GM18867 (cell line): Measurements from ENCODE around the gene BPIFB6.

Experiments used
- ATAC-seq: cut with Tn5 transposase; IDR thresholded peaks from one replicate; pipeline ENCODE4 v1.9.1; 2021; ENCODE audit warnings: mild to moderate bottlenecking, moderate library complexity; ENCODE audit not compliant: unreplicated experiment

BPIFB6 gene

DNA sequence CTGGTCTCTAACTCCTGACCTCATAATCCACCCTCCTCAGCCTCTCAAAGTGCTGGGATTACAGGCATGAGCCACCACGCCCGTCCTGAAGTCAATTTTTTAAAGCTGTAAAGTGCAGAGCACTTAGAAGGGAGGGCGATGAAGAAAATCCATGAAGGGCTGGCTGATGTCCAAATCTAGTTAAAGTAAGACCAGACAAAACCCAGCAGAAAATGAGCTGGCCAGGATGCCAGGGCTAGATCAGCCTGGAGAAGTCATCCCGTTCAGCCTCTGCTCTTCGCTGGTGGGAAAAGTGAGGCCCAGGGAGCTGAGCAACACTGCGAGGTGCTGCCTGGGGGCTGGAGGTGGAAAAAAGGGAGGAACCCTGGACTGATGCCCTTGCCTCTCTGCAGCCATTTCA, 51.1 kb downstream of the BPIFB6 start:
- no peak for ATAC-seq

GRCh38 chr20:33083544-33084340, 52.3 kb downstream of the BPIFB6 start:
- no peak for ATAC-seq

DNA sequence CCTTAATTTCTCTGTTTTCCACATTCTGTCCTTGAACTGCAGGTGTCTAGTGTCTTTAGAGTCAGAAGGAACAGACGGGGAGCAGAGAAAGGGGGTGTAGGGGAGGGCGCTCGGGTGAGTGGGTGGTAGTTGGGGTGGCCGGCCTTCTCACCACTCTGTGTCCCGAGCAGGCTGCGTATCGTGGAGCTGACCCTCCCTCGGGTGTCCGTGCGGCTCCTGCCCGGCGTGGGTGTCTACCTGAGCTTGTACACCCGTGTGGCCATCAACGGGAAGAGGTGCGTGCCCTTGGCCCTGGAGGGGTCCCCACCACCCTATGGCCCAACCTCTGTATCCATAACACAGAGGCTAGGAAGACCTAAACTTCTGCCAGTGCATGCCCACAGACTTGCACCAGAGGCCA, 53.3 kb downstream of the BPIFB6 start:
- ATAC-seq: no peak

DNA sequence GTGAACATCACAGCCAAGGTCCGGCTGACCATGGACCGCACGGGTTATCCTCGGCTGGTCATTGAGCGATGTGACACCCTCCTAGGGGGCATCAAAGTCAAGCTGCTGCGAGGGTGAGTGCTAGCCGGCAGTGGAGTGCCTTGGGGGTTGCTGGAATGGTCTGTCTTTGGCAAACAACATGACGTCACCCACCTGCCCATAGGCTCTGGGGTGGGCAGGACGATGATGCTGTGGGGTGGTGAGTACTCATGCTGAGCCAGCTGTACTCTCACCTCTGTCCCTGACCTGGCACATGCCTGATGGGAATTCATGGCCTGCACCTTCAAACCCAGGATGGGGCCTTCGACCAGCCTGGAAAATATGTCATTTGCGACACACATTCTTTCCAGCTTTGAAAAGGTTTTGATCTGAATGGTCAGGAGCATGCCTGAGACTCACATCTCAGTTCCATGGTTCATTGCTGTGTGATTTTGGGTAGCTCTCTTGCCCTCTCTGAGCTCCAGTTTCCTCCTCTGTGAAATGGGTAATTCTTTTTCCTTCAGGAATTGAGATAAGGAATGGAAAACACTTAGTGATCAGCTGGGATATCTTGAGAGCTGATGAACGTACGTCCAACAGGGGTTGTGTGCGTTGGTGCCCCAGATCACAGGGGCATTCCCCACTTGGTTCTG, 54.7 kb downstream of the BPIFB6 start:
- no peak for ATAC-seq

GRCh38 chr20:33091147-33091546, 59.7 kb downstream of the BPIFB6 start:
- ATAC-seq: no peak

GRCh38 chr20:33091693-33092092, 60.2 kb downstream of the BPIFB6 start:
- no peak for ATAC-seq

- ATAC-seq: no peak
Observed at GRCh38 chr20:33092361-33092760, 60.9 kb downstream of the BPIFB6 start.

GRCh38 chr20:33093074-33093473, 61.6 kb downstream of the BPIFB6 start:
- no peak for ATAC-seq

DNA sequence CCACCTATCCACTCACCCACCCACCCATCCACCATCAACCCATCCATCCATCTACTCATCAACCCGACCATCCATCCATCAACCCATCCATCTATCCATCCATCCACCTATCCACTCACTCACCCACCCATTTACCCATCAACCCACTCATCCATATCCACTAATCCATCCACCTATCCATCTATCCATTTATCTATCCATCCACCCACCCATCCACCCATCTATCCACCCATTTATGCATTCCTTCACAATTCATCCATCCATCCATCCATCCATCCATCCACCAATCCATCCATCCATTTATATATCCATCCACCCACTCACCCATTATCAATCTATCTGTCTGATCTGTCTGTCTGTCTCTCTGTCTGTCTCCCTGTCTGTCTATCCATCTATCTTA, 62.1 kb downstream of the BPIFB6 start:
- ATAC-seq: no peak
